ENCODE data around the gene C3orf80.

DNA sequence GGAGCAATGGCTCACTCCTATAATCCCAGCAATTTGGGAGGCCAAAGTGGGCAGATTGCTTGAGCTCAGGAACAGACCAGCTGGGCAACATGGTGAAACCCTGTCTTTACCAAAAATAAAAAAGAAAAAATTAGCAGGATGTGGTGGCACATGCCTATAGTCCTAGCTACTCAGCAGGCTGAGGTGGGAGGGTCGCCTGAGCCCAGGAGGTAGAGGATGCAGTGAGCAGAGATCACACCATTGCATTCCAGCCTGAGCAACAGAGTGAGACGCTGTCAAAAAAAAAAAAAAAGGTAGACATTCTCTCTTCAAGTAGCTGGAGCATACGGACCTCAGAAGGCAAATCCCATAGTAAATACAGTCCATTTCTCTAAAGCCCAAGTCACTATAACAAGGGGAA lies 7.1 kb upstream of the C3orf80 start:
- no peak for TF ChIP-seq POLR2A (IDR thresholded peaks at IDR 0.05)
- TF ChIP-seq, protein P1, sequence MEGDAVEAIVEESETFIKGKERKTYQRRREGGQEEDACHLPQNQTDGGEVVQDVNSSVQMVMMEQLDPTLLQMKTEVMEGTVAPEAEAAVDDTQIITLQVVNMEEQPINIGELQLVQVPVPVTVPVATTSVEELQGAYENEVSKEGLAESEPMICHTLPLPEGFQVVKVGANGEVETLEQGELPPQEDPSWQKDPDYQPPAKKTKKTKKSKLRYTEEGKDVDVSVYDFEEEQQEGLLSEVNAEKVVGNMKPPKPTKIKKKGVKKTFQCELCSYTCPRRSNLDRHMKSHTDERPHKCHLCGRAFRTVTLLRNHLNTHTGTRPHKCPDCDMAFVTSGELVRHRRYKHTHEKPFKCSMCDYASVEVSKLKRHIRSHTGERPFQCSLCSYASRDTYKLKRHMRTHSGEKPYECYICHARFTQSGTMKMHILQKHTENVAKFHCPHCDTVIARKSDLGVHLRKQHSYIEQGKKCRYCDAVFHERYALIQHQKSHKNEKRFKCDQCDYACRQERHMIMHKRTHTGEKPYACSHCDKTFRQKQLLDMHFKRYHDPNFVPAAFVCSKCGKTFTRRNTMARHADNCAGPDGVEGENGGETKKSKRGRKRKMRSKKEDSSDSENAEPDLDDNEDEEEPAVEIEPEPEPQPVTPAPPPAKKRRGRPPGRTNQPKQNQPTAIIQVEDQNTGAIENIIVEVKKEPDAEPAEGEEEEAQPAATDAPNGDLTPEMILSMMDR (IDR thresholded peaks at IDR 0.05 in 8 of 11, conservative IDR thresholded peaks at IDR 0.05 in 3 of 11): no peak
- no peak for TF ChIP-seq POLR2AphosphoS5 (IDR thresholded peaks at IDR 0.05)

All from spleen (tissue), 7 donors.